SU-DHL-6 (cell line): ENCODE results near the gene ACADM.
"Not testable (repeated sequence)": the region's sequence is repeated elsewhere in the genome, so short reads cannot be mapped to it uniquely, and the experiment has no call there.

Experiments
- H2AFZ ChIP-seq: fragments of 200-600 bp; sonication (generic); 2 replicates; pipeline ENCODE4 v1.6.1; 2014; ENCODE audit warnings: low read depth, mild to moderate bottlenecking, moderate library complexity, mixed read lengths, antibody characterized with exemption, low read length; ENCODE audit not compliant: severe bottlenecking
- H3F3A ChIP-seq: fragments of 200-600 bp; shearing (Covaris generic); 2 replicates; pipeline ENCODE4 v1.6.0; 2016; ENCODE audit warnings: antibody characterized with exemption, mild to moderate bottlenecking; ENCODE audit not compliant: insufficient read depth
- H3K27ac ChIP-seq: fragments of 200-600 bp; sonication (generic); 2 replicates; pipeline ENCODE4 v1.5.1; 2016; ENCODE audit warnings: low read depth, mild to moderate bottlenecking, low read length, moderate library complexity, mixed read lengths
- H3K27me3 ChIP-seq: fragments of 200-600 bp; sonication (generic), shearing (Covaris generic); 2 replicates; pipeline ENCODE4 v1.6.0; 2014; ENCODE audit warnings: mild to moderate bottlenecking, low read length
- H3K36me3 ChIP-seq: fragments of 200-600 bp; sonication (generic); 2 replicates; pipeline ENCODE4 v1.6.1; 2014; ENCODE audit warnings: mild to moderate bottlenecking, low read length, mixed read lengths
- H3K4me2 ChIP-seq: fragments of 300-600, 200-600 bp; shearing (Covaris generic), sonication (generic); 2 replicates; pipeline ENCODE4 v1.6.0; 2014; ENCODE audit warnings: low read length, low read depth, mild to moderate bottlenecking; ENCODE audit not compliant: poor library complexity, severe bottlenecking
- H3K4me3 ChIP-seq: fragments of 200-600 bp; sonication (generic); 2 replicates; pipeline ENCODE4 v1.5.1; 2014; ENCODE audit warnings: antibody characterized with exemption, low read length, mild to moderate bottlenecking, mixed read lengths; ENCODE audit not compliant: insufficient read depth, poor library complexity, severe bottlenecking
- H3K79me2 ChIP-seq: fragments of 200-600 bp; sonication (generic); 2 replicates; pipeline ENCODE4 v1.6.1; 2014; ENCODE audit warnings: mild to moderate bottlenecking, low read length, moderate library complexity; ENCODE audit not compliant: insufficient read depth
- H3K9ac ChIP-seq: fragments of 200-600 bp; sonication (generic); 2 replicates; pipeline ENCODE4 v1.7.0; 2014; ENCODE audit warnings: mild to moderate bottlenecking, low read length
- H3K9me2 ChIP-seq: fragments of 200-600 bp; sonication (generic); replicated peaks from 2 replicates; pipeline ENCODE4 v1.6.1; 2014; ENCODE audit warnings: low read length; ENCODE audit not compliant: insufficient read depth
- H3K9me3 ChIP-seq: fragments of 200-600 bp; sonication (generic); 2 replicates; pipeline ENCODE4 v1.6.1; 2014; ENCODE audit warnings: low read length, mixed read lengths; ENCODE audit not compliant: insufficient read depth
- H4K20me1 ChIP-seq: fragments of 200-600 bp; sonication (generic); 2 replicates; pipeline ENCODE4 v1.6.1; 2014; ENCODE audit warnings: low read depth, mild to moderate bottlenecking, antibody characterized with exemption, low read length, moderate library complexity, mixed read lengths
- CTCF ChIP-seq: fragments of 200-600 bp; sonication (generic); IDR thresholded peaks from one replicate; pipeline ENCODE4 v1.5.1; 2017; ENCODE audit warnings: antibody characterized with exemption, mild to moderate bottlenecking, low read length, moderate library complexity; ENCODE audit not compliant: insufficient read depth, poor library complexity, severe bottlenecking
- EZH2phosphoT487 ChIP-seq: fragments of 200-600 bp; sonication (generic), shearing (Covaris generic); conservative IDR thresholded peaks from 2 replicates; pipeline ENCODE4 v1.6.1; 2018; ENCODE audit warnings: mild to moderate bottlenecking, antibody characterized with exemption, low read length, moderate library complexity, mixed read lengths

The ACADM gene

GRCh38 chr1:75796376-75797272, 72.1 kb downstream of the ACADM start, which contains the start of gene MSH4:
TSS of gene MSH4 (plus strand) at chr1:75796882. CDS start at chr1:75796986, 104 bp downstream.
- H3K4me3 ChIP-seq: no peak within 1 kb of the TSS
- peaks cover 91% of the 10 kb centered on the region for H3F3A ChIP-seq

GRCh38 chr1:75797273-75797588, 72.7 kb downstream of the ACADM start:
- Histone ChIP-seq H2AFZ (no peak overlapping the region), H3K9me3 (no peaks in the 10 kb centered on the region), H3K27me3 (no peaks in the 10 kb centered on the region), H3K79me2 (peaks cover 7% of the 10 kb centered on the region; the same call in 1 of the 2 replicates), H3K9ac (no peak overlapping the region), H3K36me3 (peaks cover 36% of the 10 kb centered on the region), H3K4me2 (no peak overlapping the region), H3F3A (peaks cover 87% of the 10 kb centered on the region), H3K27ac (no peak overlapping the region), H3K4me3 (no peak overlapping the region), H3K9me2 (no peaks in the 10 kb centered on the region), H4K20me1 (peaks cover 21% of the 10 kb centered on the region)
- TF ChIP-seq EZH2phosphoT487: no peak
- TF ChIP-seq CTCF: no peak

More at GRCh38 chr1:75796376-75797272, 72.1 kb downstream of the ACADM start, which contains the start of gene MSH4:
- H3K36me3 ChIP-seq: peaks cover 42% of the 10 kb centered on the region
- H3K79me2 ChIP-seq: peaks cover 12% of the 10 kb centered on the region
- H2AFZ ChIP-seq: no peak within 1 kb of the TSS
- no peak within 1 kb of the TSS for H3K9ac ChIP-seq
- peaks cover 27% of the 10 kb centered on the region for H4K20me1 ChIP-seq
- no peaks in the 10 kb centered on the region for H3K9me3 ChIP-seq
- no peak within 1 kb of the TSS for H3K27ac ChIP-seq
- no peak for TF ChIP-seq EZH2phosphoT487
- TF ChIP-seq CTCF: no peak
- H3K27me3 ChIP-seq: no peaks in the 10 kb centered on the region
- H3K4me2 ChIP-seq: no peak within 1 kb of the TSS
- no peaks in the 10 kb centered on the region for H3K9me2 ChIP-seq

- H3F3A ChIP-seq: peaks cover 86% of the 10 kb centered on the region
- no peak overlapping the region for H3K27ac ChIP-seq
Observed at GRCh38 chr1:75797606-75798216, 73.2 kb downstream of the ACADM start.

GRCh38 chr1:75801480-75801879, 77.0 kb downstream of the ACADM start:
- not testable (repeated sequence) for H3K4me2 ChIP-seq, H3K27ac ChIP-seq, H3K9me2 ChIP-seq, H3K36me3 ChIP-seq, H4K20me1 ChIP-seq, H3K27me3 ChIP-seq, H2AFZ ChIP-seq, H3K9ac ChIP-seq, H3K79me2 ChIP-seq, H3K4me3 ChIP-seq, H3K9me3 ChIP-seq
- peaks cover 54% of the 10 kb centered on the region for H3F3A ChIP-seq

More at GRCh38 chr1:75797606-75798216, 73.2 kb downstream of the ACADM start:
- no peak overlapping the region for H2AFZ ChIP-seq
- no peak overlapping the region for H3K4me2 ChIP-seq
- no peaks in the 10 kb centered on the region for H3K27me3 ChIP-seq
- no peaks in the 10 kb centered on the region for H3K9me3 ChIP-seq
- H3K36me3 ChIP-seq: peaks cover 31% of the 10 kb centered on the region
- H3K4me3 ChIP-seq: no peak overlapping the region
- peaks cover 16% of the 10 kb centered on the region for H4K20me1 ChIP-seq
- TF ChIP-seq CTCF (no peak), EZH2phosphoT487 (no peak)
- H3K79me2 ChIP-seq: 0 out of 2 replicates have a peak, but pooled peaks cover 3% of the 10 kb centered on the region
- no peak overlapping the region for H3K9ac ChIP-seq
- no peaks in the 10 kb centered on the region for H3K9me2 ChIP-seq
